Activated gamma-delta T cell (primary cell): ENCODE measurements around the gene ITGB6.
"Not testable (repeated sequence)": the region's sequence is repeated elsewhere in the genome, so short reads cannot be mapped to it uniquely, and the experiment has no call there.

Experiments used
- DNase-seq: peaks from one replicate; lab custom pipeline; 2025; lab: John Stamatoyannopoulos, UW

ITGB6 gene

DNA sequence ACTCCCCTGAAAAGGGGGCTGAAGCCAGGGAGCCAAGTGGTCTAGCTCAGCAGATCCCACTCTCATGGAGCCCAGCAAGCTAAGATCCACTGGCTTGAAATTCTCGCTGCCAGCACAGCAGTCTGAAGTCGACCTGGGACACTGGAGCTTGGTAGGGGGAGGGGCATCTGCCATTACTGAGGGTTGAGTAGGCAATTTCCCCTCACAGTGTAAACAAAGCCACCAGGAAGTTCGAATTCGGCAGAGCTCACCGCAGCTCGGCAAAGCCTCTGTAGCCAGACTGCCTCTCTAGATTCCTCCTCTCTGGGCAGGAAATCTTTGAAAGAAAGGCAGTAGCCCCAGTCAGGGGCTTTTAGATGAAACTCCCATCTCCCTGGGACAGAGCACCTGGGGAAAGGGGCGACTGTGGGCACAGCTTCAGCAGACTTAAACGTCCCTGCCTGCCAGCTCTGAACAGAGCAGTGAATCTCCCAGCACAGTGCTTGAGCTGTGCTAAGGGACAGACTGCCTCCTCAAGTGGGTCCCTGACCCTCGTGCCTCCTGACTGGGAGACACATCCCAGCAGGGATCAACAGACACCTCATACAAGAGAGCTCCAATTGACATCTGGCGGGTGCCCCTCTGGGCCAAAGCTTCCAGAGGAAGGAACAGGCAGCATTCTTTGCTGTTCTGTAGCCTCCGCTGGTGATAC is 18.8 kb downstream of the ITGB6 start:
- not testable (repeated sequence) for DNase-seq

DNA sequence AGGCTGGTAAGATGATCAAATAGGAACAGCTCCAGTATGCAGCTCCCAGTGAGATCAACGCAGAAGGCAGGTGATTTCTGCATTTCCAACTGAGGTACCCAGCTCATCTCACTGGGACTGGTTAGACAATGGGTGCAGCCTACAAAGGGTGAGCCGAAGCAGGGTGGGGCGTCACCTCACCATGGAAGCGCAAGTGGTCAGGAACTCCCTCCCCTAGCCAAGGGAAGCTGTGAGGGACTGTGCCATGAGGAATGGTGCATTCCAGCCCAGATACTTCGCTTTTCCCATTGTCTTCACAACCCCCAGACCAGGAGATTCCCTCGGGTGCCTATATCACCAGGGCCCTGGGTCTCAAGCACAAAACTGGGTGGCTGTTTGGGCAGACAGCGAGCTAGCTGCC is 19.4 kb downstream of the ITGB6 start:
- DNase-seq = not testable (repeated sequence)

DNA sequence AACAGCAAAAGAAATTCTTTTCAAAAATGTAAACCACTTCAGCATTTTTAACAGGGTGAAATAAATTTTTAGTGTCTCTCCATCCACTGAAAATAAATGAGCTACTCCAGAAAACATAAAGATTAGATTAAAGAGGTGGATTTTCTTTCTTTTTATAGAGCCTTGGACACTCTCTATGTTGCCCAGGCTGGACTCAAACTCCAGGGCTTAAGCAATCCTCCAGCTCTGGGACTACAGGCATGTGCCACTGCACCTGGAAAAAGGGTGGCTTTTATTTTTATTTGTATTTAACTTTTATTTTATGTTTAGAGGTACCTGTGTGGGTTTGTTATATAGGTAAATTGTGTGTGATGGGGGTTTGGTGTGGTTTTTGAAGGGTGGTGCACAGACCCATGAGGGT is 19.9 kb downstream of the ITGB6 start:
- no peak for DNase-seq

DNA sequence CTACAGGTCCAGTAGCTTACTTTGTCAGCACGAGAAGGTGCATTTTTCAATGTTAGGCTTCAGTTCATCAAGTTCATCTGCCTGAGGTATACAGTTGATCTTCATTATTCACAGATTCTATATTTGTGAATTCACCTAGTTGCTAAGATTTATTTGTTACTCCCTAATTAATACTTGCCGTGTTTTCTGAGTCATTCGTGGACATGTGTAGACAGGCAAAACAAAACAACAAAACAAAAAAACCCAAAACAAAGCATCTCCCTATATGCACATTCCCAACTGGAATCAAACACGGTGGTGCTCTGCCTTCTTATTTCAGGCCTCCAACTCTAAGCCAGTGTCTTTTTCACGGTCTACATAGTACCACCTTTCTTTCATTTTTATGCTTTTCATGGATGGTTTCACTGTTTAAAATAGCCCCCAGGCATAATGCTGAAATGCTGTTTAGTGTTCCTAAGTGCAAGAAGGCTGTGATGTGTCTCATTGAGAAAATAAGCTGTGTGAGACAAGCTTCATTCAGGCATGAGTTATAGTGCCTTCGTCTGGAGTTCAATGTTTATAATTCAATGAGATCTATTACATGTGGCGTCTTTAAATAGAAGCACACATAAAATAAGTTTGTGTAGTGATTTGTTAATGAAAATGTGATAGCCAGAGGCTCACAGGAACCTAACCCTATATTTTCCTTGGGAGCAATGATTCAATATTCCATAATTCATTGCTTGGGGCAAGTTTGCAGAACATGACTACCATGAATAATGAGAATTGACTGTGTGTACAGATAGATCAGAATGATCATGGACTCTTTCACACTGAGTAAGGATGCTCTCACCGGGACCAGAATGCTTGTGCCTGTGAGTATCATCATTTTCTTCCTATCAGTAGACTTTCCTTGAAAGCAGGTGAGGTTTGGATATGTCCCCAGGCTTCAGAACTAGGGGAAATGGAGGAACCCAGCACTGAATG is 24.6 kb downstream of the ITGB6 start:
- no peak for DNase-seq

DNA sequence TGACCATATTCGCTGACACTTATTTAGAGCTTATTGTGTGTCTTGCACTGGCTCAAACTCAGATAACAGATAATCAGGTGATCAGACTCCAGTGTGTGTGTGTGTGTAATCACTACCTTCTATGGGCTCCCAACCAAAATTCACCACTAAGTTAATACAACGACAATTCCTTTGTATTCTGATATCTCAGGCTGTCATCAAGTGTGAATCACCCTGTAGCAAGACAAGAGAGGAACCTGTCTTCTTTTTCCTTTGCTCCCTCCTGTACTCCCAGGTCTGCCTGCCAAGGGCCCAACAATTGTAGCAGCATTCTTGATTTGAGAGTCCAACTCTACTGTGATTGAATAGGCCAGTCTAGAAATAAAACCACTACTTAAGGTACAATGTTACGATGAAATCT is 25.8 kb downstream of the ITGB6 start:
- no peak for DNase-seq

DNA sequence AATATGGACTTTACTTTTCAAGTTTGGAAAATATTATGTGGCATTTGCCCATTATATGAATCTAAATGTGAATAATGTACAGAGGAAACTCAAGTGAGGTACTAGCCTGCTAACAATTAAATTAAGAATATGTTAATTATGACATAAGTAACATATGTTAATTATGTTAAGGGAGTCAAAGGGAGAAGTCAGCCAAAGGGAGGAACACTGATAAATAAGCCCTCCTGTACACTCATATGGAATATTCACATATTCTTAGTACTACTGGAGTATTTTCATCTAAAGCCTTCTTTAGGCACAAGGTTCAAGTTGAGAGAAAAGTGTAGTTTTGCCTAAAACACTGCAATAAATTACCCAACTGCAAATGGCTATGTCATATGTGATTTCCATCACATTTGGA is 30.1 kb downstream of the ITGB6 start:
- DNase-seq = no peak

DNA sequence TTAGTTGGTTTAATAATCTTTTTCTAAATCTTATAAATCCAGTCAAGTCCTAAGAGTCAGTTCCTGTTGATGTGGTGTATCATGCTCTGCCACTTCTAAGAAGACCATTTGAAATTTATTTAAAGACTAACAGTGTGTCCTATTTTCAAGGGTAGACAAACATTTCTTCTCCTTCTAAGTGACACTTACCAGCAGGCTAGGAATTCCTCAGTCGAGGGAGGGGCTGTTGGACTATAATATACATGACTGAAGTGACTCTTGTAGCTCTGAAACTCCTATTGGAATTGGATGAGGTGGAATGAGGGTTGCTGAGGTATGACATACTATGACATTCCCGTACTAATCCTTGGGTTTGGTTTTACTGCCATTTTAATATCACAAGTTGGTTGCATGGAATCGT is 30.6 kb downstream of the ITGB6 start:
- DNase-seq = no peak

DNA sequence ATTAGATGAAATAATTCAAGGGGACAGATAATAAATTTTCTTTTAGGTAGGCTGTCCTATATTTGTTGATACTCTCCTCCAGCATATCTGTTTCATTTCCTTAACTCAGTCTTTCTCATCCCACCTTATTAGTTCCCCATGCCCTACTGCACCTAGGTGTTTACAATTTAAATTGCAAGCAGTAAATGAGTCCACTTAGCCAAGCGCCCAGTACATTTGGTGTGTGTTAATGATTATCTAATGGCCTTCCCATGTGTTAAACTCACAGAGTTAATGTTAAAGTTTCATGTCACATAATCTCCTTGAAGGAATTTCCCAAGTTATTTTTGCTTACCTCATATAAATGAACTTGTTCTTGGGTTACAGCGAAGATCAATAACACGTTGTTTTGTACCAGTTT is 31.2 kb downstream of the ITGB6 start:
- no peak for DNase-seq

DNA sequence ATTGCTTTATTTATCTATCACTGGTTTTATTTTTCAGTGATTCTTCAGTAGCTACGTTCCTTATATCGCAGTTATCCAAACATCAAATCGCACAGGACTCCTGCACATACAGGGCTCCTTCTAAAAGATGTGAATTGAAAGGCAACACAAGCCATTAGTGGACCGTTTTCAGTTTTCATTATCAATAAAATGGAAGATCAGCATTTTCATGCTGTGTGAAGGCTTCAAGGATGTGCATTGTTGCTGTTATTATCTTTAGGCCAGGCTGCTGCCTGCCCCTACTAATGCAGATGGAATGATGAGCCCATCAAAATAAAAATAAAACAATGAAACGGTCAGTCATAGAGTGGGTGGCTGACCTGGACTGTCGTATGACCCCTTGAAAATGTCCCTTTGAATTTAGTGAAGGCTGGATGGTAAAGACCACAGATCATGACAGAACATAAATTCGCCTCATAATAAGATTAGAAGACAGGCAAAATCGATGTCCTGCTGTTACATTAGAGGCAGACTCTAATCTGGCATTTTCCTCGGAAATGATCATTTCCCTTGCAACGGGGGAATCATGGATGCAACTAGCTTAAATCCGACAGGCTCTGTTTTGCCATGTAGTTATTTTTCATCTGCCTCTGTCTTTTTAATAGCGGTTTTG is 32.9 kb downstream of the ITGB6 start:
- no peak for DNase-seq

DNA sequence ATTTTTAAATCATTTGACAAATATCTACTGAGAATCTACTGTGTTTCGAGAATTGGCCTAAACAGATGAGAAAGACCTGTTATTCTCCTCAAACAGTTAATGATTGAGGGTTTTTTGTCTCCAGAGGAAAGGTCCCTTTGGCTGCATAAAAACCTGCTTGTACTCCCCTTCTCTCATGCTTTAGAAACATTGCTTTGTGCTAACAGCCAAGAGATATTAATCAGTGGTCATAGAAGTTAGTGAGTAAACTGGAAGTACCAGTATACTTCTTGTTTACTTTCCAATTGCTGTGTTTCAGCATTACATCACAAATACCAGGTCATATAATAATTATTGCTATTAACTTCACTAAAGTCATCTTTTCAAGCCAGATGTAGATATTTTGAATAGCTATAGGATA is 34.1 kb downstream of the ITGB6 start:
- DNase-seq = no peak

DNA sequence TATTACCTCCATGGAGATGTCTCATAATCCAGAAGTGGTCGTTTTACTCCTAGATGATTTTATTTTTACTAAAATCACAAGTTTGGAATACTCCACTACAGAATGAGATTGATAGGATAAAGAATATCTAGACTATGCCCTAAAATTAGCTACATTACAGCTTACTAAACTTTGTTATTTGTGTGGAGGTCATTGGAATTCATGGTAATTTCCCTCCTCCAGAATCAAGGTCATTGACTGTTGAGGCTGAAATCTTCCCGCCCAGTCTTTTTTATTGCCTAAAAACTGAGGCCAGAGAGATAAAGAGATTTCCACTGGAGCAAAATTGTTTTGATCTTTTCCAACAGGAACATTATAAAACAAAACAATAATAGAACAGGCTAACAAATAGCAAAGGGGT is 35.0 kb downstream of the ITGB6 start:
- no peak for DNase-seq

DNA sequence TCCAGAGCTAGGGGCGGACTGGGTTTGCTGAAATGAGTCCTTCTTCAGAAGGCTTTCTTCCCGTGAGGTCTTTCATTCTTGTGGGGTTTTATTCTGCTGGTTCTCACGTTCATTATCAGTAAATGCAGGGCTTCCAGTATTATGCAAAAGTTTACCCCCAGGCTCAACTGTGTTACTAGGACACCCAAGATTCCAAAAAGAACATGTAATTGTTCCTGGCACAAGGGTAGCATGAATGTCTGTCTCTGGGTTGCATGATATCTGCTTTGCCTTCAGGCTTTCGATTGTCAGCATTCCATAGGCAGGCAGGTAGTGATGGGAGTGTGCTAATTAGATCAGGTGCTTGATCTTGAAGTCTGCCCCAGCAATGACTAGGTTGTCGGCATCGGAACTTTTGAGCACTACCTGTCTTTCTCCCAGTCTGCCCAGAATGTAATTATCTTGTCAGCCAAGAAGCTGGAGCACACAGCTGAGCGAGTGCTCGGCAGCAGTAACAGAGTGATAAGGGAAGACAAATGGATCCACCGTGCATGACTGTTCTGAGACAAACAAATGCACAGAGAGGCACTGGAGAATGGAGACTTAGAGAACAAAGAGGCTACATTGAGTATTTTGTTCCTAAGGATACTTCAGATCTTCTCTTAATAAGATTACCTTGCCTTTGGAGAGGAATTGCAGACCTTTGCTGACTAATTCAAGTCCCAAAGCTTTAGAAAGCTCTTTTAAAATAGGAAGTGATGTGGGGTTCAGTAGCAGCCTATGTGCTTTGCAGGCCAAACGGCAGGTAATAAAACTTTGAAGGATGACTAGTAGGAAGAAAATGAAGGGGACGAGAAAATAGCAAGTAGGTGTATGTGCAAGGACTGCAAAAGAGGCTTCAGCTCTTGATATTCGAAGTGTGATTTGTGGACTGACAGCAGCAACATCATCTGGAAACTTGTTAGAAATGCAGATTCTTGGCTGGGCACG is 41.9 kb downstream of the ITGB6 start:
- no peak for DNase-seq

DNA sequence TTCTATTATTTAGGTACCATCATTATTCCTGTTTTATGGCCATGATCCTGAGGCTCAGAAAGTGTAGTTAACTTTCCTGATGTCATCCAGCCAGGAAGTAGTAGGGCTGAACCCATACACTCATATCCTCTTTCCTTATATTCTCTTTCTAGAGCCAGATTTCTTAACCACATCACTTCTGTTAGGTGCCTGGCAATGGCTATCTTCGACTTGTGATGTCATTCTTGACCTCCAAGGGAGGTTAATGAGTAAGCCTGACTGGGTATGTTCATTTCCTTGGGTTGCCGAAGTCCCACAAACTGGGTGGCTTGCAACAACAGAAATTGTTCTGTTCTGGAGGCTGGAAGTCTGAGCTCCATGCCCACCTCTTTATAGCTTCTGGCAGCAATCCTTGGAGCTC is 43.4 kb downstream of the ITGB6 start:
- DNase-seq = no peak

DNA sequence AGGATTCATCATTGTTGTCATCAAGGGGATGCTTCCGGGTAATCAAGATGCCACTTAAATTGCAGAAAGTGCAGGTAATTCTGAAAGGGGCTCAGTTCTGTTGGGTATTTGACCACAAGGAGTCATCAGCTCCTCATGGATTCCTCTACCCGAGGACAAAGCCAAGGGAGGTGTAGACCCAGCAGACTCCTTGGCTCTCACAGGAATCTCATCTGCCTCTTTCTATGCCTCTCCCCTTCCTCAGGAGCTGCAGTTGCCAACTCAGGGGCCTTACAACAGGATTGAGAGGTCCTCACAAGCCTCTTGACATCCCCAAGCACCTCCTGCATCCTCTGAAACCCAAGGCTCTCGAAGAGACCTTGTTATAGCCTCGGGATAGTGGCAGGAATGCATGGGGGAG is 44.0 kb downstream of the ITGB6 start:
- DNase-seq = no peak

DNA sequence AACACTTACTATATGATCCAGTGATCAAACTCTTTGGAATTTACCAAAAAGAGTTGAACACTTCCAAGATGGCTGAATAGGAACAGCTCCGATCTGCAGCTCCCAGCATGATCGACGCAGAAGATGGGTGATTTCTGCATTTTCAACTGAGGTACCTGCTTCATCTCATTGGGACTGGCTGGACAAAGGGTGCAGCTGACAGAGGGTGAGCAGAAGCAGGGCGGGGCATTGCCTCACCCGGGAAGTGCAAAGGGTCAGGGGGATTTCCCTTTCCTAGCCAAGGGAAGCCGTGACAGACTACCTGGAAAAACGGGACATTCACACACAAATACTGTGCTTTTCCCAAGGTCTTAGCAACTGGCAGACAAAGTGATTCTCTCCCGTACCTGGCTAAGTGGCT is 51.7 kb downstream of the ITGB6 start:
- not testable (repeated sequence) for DNase-seq

DNA sequence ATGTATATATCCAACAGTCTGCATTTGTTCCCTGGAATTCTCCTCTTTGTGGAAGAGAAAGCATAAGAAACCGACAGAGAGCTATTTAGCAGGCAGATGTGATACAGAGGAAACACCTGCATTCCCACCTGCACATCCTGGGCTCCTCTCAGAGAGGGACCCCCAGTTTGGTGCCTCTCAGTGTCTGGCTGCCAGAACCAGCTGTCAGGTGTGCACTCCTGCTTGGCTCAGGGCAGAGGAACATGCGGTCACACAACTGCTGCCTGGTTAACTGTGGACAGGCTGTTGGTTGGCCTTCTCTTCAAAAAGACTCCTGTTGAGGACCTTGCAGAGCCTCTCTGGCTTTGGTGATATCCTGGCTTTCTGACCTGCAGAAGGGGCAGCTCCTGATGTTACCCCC is 54.6 kb downstream of the ITGB6 start:
- DNase-seq = no peak

DNA sequence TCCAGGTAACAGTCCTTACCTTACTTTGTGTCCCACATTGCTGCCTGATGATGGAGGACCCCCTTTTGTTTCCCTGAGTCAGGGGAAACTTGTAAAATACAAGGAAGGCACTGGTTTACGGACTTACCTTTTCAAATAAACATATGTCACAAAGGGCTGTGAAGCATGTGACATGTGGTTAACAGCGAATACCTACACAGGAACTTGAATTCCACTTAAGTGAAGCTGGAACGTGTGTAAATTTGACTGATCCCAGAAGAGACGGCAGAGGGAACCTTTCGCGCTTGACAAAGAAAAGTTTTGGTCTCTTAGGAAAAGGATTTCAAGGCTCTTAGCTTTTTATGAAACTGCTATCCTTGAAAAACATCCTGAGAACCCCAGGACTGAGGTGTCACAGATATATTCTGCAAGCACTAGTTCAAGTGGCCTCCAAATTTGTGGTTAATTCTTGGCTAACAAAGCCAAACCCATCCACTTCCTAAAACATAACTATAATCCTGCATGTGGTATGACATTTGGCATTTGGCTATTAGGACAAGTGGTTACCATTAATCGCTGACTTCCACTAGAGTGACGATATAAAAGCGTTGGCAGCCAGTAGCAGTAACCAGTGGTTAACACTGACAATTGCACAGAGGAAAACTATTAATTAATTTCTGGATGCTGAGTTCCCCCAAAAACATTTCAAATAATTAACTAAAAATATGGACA is 55.6 kb downstream of the ITGB6 start:
- DNase-seq = no peak

DNA sequence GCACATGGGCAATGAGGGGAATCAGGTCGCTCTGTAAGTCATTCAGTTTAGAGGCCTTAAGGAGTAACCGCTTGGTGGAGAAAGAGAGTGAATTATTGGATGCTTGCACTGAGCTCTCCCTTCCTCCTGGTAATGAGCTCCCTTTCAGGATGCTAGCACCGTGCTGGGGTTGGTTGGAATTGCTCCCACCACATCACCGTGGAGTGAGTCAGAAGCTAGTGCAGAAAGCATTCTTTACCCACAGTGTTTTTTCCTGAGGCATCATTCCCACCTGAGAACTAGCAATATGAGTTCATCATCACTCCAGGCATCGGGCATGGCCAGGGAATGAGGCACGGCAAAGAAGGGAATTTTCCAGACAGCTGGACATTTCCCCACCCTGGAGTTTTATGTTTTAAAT is 57.6 kb downstream of the ITGB6 start:
- no peak for DNase-seq

DNA sequence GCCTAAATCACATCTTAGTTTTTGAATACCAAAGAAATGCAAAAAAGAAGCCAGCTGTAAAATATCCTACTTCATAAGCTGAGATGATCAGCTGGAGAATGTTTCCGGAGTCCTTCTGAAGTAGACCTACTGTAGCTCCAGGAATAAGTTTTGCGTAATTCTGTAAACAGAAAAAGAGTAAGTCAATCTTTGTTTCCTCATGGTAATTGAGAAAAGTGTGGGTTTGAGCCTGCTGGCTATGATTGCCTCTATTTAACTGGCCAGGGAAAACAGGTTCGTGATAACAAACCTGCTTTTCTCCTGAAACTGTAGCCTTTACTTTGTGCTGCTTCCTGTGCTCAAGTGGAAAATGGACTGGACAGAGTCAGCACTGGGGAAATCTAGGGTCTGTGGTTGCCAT is 58.2 kb downstream of the ITGB6 start:
- DNase-seq = no peak

DNA sequence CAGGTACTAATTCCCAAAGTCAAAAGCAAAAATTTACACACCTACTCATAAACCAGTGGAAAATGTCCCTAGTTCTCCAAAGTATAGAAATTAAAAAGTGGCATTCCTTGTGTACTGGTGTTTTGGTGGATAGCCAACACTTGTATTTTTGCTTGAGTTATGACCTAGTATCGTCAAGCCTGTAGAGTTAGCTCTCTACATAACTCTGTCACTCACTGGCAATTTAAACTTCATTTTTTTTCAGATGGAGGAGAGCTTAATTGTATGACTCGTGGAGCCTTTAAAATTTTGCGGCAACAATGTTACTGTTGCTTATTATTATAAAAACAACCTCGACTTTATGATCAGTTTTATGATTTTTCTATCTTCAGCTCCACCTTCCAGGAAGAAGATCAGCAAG is 58.7 kb downstream of the ITGB6 start:
- no peak for DNase-seq

DNA sequence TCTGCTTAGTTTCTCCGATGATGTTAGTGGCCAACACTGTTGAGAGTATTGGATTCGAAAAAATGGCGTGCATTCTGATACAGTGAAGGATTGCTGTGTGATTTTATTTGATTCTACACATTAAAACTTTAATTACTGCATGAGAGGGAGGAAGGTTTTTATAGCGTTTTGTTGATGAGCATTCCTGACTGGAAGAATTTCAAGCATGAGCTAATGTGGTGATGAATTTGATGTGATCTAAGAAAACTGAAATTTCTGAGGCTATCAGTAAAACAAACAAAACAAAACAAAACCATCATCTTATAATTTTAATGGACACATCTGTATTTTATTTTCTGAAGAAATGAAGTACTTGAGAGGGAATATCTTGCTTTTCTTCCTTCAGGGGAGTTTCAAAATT is 59.6 kb downstream of the ITGB6 start:
- DNase-seq = no peak
